HG02938 (cell line): ENCODE results near the gene PCDHGA1.
"Not testable (repeated sequence)": the region's sequence is repeated elsewhere in the genome, so short reads cannot be mapped to it uniquely, and the experiment has no call there.

ENCODE experiments used
- ATAC-seq: cut with Tn5 transposase; IDR thresholded peaks from one replicate; pipeline ENCODE4 v1.9.1; 2021; ENCODE audit warnings: mild to moderate bottlenecking, moderate library complexity; ENCODE audit not compliant: unreplicated experiment

The PCDHGA1 gene

DNA sequence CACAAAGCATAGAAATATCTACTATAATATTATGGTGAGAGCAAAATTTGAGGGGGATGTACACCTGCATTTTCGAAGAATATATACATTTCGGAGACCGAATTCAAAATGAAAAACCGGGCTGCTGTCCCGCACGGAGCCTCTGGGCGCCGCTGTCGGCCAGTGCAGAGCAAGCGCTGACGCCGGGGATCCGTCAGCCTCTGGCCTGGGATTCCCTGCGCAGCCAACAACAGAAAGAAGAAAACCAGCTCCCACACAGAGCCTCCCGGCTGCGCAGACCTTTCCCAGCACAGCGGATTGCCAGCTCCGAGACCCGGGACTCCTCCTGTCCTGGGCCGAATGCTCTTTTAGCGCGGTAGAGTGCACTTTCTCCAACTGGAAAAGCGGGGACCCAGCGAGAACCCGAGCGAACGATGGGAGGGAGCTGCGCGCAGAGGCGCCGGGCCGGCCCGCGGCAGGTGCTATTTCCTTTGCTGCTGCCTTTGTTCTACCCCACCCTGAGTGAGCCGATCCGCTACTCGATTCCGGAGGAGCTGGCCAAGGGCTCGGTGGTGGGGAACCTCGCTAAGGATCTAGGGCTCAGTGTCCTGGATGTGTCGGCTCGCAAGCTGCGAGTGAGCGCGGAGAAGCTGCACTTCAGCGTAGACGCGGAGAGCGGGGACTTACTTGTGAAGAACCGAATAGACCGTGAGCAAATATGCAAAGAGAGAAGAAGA is 77.6 kb downstream of the PCDHGA1 start, which contains the start of gene PCDHGB6:
Gene PCDHGB6 (plus strand): TSS at position 232 of the 716 bp plus-strand sequence. CDS start 182 bp downstream, at position 414.
- ATAC-seq = peak; percentile 49

DNA sequence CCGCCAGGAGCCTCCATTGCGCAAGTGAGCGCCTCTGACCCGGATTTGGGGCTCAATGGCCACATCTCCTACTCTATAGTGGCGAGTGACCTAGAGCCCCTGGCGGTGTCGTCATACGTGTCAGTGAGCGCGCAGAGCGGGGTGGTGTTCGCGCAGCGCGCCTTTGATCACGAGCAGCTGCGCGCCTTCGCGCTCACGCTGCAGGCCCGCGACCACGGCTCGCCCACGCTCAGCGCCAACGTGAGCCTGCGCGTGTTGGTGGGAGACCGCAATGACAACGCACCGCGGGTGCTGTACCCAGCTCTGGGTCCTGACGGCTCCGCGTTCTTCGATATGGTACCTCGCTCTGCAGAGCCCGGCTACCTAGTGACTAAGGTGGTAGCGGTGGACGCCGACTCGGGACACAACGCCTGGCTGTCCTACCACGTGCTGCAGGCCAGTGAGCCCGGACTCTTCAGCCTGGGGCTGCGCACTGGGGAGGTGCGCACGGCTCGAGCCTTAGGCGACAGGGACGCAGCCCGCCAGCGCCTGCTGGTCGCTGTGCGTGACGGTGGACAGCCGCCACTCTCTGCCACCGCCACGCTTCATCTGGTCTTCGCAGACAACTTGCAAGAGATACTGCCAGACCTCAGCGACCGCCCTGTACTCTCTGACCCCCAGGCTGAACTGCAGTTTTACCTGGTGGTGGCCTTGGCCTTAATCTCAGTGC is 79.4 kb downstream of the PCDHGA1 start:
- ATAC-seq = no peak

DNA sequence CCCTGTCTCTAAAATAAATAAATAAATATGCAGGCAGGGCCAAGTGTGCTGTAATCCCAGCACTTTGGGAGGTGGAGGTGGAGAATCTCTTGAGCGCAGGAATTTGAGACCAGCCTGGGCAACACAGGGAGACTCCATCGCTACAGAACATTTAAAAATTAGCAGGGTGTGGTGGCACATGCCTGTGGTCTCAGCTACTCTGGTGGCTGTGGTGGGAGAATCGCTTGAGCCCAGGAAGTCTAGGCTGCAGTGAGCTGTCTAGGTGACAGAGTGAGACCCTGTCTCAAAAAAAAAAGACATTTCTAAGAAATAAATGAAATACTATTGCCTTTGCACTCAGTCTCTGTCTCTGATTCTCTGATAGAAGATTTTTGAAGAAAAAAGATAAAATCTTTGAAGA is 81.3 kb downstream of the PCDHGA1 start:
- no peak for ATAC-seq

DNA sequence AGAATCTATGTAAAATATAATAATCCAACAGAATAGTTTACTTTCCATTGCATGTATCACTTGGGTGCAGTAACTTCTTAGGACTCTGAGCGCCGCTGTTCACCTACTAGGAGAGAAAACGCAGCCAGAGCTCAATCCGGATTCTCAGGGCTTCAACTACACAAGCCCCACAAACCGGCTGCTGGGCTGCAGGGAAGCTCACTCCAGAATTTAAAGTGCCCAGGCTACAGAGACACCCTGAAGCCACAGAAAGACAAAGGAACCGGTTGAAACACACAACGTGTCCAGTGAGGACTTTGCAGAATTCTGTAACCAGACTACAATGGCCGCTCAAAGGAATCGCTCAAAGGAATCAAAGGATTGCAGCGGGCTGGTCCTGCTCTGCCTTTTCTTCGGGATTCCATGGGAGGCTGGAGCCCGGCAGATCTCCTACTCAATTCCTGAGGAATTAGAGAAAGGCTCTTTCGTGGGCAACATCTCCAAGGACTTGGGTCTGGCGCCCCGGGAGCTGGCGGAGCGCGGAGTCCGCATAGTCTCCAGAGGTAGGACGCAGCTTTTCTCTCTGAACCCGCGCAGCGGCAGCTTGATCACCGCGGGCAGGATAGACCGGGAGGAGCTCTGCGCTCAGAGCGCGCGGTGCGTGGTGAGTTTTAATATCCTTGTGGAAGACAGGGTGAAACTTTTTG is 82.7 kb downstream of the PCDHGA1 start, which contains the start of gene PCDHGA10:
Gene PCDHGA10 (plus strand): TSS at position 134 of the 686 bp plus-strand sequence. CDS start 189 bp downstream, at position 323.
- peak; percentile 74 for ATAC-seq

DNA sequence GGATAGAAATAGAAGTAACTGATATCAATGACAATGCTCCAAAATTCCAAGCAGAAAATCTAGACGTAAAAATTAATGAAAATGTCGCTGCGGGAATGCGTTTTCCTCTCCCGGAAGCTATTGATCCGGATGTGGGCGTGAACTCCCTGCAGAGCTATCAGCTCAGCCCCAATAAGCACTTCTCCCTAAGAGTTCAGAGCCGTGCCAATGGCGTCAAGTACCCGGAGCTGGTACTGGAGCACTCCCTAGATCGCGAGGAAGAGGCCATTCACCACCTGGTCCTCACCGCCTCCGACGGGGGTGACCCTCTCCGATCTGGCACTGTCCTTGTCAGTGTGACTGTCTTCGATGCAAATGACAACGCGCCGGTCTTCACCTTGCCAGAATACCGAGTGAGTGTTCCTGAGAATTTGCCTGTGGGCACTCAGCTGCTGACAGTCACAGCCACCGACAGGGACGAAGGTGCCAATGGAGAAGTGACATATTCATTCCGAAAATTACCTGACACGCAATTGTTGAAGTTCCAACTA is 83.3 kb downstream of the PCDHGA1 start:
- ATAC-seq = no peak

DNA sequence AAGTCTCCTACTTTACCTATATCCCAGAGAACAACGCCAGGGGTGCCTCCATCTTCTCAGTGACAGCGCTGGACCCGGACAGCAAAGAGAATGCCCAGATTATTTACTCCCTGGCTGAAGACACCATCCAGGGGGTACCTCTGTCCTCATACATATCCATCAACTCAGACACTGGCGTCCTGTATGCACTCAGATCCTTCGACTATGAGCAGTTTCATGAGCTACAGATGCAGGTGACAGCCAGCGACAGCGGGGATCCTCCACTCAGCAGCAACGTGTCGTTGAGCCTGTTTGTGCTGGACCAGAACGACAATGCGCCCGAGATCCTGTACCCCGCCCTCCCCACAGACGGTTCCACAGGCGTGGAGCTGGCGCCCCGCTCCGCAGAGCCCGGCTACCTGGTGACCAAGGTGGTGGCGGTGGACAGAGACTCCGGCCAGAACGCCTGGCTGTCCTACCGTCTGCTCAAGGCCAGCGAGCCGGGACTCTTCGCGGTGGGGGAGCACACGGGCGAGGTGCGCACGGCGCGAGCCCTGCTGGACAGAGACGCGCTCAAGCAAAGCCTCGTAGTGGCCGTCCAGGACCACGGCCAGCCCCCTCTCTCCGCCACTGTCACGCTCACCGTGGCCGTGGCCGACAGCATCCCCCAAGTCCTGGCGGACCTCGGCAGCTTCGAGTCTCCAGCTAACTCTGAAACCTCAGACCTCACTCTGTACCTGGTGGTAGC is 84.4 kb downstream of the PCDHGA1 start:
- not testable (repeated sequence) for ATAC-seq

DNA sequence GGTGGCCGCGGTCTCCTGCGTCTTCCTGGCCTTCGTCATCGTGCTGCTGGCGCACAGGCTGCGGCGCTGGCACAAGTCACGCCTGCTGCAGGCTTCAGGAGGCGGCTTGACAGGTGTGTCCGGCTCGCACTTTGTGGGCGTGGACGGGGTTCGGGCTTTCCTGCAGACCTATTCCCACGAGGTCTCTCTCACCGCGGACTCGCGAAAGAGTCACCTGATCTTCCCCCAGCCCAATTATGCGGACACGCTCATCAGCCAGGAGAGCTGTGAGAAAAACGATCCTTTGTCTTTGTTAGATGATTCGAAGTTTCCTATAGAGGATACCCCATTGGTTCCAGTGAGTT is 84.9 kb downstream of the PCDHGA1 start:
- not testable (repeated sequence) for ATAC-seq

DNA sequence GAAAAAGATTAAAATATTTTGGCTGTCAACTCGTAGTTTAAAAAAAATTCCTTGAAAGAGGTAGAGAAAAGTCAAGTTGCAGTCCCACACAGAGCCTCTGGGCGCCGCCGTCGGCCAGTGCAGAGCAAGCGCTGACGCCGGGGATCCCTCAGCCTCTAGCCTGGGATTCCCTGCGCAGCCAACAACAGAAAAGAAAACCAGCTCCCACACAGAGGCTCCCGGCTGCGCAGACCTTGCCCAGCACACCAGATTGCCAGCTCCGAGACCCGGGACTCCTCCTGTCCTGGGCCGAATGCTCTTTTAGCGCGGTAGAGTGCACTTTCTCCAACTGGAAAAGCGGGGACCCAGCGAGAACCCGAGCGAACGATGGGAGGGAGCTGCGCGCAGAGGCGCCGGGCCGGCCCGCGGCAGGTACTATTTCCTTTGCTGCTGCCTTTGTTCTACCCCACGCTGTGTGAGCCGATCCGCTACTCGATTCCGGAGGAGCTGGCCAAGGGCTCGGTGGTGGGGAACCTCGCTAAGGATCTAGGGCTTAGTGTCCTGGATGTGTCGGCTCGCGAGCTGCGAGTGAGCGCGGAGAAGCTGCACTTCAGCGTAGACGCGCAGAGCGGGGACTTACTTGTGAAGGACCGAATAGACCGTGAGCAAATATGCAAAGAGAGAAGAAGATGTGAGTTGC is 87.3 kb downstream of the PCDHGA1 start, which contains the start of gene PCDHGB7:
Gene PCDHGB7 (plus strand): TSS at position 184 of the 679 bp plus-strand sequence. CDS start 183 bp downstream, at position 367.
- peak; percentile 53 for ATAC-seq

DNA sequence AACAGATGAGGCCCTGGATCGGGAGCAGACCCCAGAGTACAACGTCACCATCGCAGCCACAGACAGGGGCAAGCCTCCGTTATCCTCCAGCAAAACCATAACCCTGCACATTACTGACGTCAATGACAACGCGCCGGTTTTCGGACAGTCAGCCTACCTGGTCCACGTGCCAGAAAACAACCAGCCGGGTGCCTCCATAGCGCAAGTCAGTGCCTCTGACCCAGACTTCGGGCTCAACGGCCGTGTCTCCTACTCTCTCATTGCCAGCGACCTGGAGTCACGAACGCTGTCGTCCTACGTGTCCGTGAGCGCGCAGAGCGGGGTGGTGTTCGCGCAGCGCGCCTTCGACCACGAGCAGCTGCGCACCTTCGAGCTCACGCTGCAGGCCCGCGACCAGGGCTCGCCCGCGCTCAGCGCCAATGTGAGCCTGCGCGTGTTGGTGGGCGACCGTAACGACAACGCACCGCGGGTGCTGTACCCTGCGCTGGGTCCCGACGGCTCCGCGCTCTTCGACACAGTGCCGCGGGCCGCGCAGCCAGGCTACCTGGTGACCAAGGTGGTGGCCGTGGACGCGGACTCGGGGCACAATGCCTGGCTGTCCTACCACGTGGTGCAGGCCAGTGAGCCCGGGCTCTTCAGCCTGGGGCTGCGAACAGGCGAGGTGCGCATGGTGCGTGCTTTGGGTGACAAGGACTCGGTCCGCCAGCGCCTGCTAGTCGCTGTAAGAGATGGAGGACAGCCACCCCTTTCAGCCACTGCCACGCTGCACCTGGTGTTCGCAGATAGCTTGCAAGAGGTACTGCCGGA is 89.0 kb downstream of the PCDHGA1 start:
- ATAC-seq = no peak

DNA sequence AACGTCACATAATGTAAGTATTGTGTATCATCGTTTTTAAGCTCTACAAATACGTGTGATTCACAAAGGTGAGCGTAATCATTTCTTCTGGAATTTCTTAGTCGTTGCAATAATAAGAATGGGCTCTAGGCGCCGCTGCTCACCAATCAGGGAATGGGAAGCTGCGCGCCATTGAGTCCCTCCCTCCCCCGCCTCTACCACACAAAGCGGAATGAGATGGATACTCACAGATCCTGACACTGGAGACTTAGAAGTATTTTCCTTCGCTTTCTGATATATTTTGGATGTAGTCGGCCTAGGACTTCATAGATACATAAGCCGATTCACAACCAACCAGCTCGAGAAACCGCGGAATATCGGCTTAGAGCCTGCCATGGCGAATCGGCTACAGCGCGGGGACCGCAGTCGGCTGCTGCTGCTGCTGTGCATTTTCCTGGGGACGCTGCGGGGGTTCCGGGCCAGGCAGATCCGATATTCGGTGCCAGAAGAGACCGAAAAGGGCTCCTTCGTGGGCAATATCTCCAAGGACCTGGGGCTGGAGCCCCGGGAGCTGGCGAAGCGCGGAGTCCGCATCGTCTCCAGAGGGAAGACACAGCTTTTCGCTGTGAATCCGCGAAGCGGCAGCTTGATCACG is 90.7 kb downstream of the PCDHGA1 start, which contains the start of gene PCDHGA11:
Gene PCDHGA11 (plus strand): TSS at position 197 of the 634 bp plus-strand sequence. CDS start 177 bp downstream, at position 374.
- ATAC-seq = peak; percentile 34

DNA sequence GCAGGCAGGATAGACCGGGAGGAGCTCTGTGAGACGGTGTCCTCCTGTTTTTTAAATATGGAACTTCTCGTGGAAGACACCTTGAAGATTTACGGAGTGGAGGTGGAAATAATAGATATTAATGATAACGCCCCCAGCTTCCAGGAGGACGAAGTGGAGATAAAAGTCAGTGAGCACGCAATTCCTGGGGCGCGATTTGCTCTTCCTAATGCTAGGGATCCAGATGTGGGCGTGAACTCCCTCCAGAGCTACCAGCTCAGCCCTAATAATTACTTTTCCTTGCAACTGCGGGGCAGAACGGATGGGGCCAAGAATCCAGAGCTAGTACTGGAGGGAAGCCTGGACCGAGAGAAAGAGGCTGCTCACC is 91.2 kb downstream of the PCDHGA1 start:
- ATAC-seq = no peak

DNA sequence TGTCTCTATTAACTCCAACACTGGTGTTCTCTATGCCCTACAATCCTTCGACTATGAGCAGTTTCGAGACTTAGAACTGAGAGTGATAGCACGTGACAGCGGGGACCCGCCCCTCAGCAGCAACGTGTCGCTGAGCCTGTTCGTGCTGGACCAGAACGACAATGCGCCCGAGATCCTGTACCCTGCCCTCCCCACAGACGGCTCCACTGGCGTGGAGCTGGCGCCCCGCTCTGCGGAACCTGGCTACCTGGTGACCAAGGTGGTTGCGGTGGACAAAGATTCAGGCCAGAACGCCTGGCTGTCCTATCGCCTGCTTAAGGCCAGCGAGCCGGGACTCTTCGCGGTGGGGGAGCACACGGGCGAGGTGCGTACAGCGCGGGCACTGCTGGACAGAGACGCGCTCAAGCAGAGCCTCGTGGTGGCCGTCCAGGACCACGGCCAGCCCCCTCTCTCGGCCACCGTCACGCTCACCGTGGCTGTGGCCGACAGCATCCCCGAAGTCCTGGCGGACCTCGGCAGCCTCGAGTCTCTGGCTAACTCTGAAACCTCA is 92.5 kb downstream of the PCDHGA1 start:
- no peak for ATAC-seq

DNA sequence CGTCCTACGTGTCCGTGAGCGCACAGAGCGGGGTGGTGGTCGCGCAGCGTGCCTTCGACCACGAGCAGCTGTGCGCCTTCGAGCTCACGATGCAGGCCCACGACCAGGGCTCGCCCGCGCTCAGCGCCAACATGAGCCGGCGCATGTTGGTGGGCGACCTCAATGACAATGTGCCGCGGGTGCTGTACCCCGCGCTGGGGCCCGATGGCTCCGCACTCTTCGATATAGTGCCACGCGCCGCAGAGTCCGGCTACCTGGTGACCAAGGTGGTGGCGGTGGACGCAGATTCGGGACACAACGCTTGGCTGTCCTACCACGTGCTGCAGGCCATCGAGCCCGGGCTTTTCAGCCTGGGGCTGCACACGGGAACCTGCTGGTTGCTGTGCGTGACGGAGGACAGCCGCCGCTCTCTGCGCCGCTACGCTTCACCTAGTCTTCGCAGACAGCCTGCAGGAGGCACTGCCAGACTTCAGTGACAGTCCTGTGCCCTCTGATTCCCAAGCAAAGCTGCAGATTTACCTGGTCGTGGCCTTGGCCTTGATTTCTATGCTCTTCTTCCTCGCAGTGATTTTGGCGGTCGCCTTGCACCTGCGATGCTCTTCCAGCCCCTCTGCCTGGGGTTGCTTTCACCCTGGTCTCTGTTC is 97.6 kb downstream of the PCDHGA1 start:
- ATAC-seq = no peak

DNA sequence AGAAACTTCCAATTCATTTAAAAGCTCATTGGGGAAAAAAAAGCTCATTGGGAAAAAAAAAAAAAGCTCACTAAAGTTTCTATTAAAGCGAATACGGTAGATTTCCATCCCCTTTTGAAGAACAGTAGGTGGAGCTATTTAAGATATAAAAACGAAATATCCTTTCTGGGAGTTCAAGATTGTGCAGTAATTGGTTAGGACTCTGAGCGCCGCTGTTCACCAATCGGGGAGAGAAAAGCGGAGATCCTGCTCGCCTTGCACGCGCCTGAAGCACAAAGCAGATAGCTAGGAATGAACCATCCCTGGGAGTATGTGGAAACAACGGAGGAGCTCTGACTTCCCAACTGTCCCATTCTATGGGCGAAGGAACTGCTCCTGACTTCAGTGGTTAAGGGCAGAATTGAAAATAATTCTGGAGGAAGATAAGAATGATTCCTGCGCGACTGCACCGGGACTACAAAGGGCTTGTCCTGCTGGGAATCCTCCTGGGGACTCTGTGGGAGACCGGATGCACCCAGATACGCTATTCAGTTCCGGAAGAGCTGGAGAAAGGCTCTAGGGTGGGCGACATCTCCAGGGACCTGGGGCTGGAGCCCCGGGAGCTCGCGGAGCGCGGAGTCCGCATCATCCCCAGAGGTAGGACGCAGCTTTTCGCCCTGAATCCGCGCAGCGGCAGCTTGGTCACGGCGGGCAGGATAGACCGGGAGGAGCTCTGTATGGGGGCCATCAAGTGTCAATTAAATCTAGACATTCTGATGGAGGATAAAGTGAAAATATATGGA is 100.2 kb downstream of the PCDHGA1 start, which contains the start of gene PCDHGA12:
Gene PCDHGA12 (plus strand): TSS at position 176 of the 782 bp plus-strand sequence. CDS start 253 bp downstream, at position 429.
- ATAC-seq = peak; percentile 89

DNA sequence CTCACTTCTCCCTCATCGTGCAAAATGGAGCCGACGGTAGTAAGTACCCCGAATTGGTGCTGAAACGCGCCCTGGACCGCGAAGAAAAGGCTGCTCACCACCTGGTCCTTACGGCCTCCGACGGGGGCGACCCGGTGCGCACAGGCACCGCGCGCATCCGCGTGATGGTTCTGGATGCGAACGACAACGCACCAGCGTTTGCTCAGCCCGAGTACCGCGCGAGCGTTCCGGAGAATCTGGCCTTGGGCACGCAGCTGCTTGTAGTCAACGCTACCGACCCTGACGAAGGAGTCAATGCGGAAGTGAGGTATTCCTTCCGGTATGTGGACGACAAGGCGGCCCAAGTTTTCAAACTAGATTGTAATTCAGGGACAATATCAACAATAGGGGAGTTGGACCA is 101.0 kb downstream of the PCDHGA1 start:
- peak; percentile 51 for ATAC-seq

DNA sequence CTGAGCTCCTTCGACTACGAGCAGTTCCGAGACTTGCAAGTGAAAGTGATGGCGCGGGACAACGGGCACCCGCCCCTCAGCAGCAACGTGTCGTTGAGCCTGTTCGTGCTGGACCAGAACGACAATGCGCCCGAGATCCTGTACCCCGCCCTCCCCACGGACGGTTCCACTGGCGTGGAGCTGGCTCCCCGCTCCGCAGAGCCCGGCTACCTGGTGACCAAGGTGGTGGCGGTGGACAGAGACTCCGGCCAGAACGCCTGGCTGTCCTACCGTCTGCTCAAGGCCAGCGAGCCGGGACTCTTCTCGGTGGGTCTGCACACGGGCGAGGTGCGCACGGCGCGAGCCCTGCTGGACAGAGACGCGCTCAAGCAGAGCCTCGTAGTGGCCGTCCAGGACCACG is 102.0 kb downstream of the PCDHGA1 start:
- not testable (repeated sequence) for ATAC-seq

DNA sequence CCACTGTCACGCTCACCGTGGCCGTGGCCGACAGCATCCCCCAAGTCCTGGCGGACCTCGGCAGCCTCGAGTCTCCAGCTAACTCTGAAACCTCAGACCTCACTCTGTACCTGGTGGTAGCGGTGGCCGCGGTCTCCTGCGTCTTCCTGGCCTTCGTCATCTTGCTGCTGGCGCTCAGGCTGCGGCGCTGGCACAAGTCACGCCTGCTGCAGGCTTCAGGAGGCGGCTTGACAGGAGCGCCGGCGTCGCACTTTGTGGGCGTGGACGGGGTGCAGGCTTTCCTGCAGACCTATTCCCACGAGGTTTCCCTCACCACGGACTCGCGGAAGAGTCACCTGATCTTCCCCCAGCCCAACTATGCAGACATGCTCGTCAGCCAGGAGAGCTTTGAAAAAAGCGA is 102.4 kb downstream of the PCDHGA1 start:
- ATAC-seq = not testable (repeated sequence)
